Spinal cord (tissue), 10 donors: ENCODE results near the gene RIPOR2. TPM values are rescaled to one million over a fixed set of nuclear protein-coding genes. Genes with fewer than 3 reads are reported as not detected.
"Not testable (repeated sequence)": the region's sequence is repeated elsewhere in the genome, so short reads cannot be mapped to it uniquely, and the experiment has no call there.

Source experiments
- DNase-seq, 6 donors: peaks; one replicate each; pipeline versions ENCODE4 v3.0.0 to v3.0.0-alpha.2; 2013 to 2015; ENCODE audit warnings: low spot score in 6 of 6, low read depth in 4 of 6
- H3K27ac ChIP-seq: one replicate; pipeline ENCODE4 v1.5.1; 2013; ENCODE audit warnings: low read depth, low read length, control low read depth
- H3K27me3 ChIP-seq: one replicate; pipeline ENCODE4 v1.6.1; 2013; ENCODE audit warnings: low read length; ENCODE audit not compliant: control insufficient read depth, insufficient read depth
- H3K36me3 ChIP-seq: one replicate; pipeline ENCODE4 v1.6.1; 2013; ENCODE audit warnings: low read length; ENCODE audit not compliant: control insufficient read depth, insufficient read depth
- H3K4me1 ChIP-seq: one replicate; pipeline ENCODE4 v1.6.1; 2013; ENCODE audit warnings: low read length; ENCODE audit not compliant: control insufficient read depth, insufficient read depth
- H3K4me3 ChIP-seq: one replicate; pipeline ENCODE4 v1.5.1; 2013; ENCODE audit warnings: low read depth, low read length, control low read depth
- H3K9me3 ChIP-seq: one replicate; pipeline ENCODE4 v1.6.1; 2013; ENCODE audit warnings: low read length; ENCODE audit not compliant: control insufficient read depth, insufficient read depth
- WGBS: methylation state at CpG from one replicate; pipeline ENCODE4 v1.1.5; 2013; ENCODE audit warnings: missing lambda C conversion rate; ENCODE audit not compliant: insufficient coverage; 5-methylcytosine and 5-hydroxymethylcytosine counted together
- polyA plus RNA-seq, 2 donors: library from polyadenylated mRNA; unstranded; fragments of 120-200 nt; gene quantifications; one replicate each; pipeline ENCODE4 v1.2.1, GENCODE V29; 2013; ENCODE audit not compliant: insufficient read length in 2 of 2
- total RNA-seq, 2 donors: library from RNA; depleted of rRNA in 1 of 2; stranded (reverse); fragments of 120-200 nt in 1 of 2; fragments of >200 nt in 1 of 2; gene quantifications; one replicate each; pipeline versions ENCODE4 v1.2.3 to v1.2.4, GENCODE V29; 2013 to 2014
- donor health status: healthy.

RIPOR2 gene
- total and polyA plus RNA-seq, 4 donors: 25.0 to 34.2 (median 30.9) TPM

- H3K4me1 ChIP-seq: no peaks in the 10 kb centered on the region
- DNase-seq: no peak
- no peak overlapping the region for H3K27ac ChIP-seq
- no peaks in the 10 kb centered on the region for H3K36me3 ChIP-seq
- H3K9me3 ChIP-seq: no peaks in the 10 kb centered on the region
- H3K4me3 ChIP-seq: no peak overlapping the region
- H3K27me3 ChIP-seq: no peaks in the 10 kb centered on the region
These were observed 180.5 kb downstream of the RIPOR2 start for GRCh38 chr6:24755279-24755678.

GRCh38 chr6:24754378-24754777 is 181.4 kb downstream of the RIPOR2 start:
- H3K4me1 ChIP-seq, H3K4me3 ChIP-seq, H3K27me3 ChIP-seq, H3K27ac ChIP-seq, H3K9me3 ChIP-seq, DNase-seq, H3K36me3 ChIP-seq: not testable (repeated sequence)
- no CpG with 5 or more reads among the region's 4 CpGs for WGBS

Other genes with a start within 250 kb of the RIPOR2 start
- 100 to 1,000 TPM; 109 to 122 TPM for gene C6orf62, start 216.8 kb downstream of the RIPOR2 start, total RNA-seq
- gene C6orf62, start 216.8 kb downstream of the RIPOR2 start, polyA plus RNA-seq: 100 to 1,000 TPM; 147 to 193 TPM
- gene GMNN, start 161.0 kb downstream of the RIPOR2 start, total RNA-seq: 10 to 100 TPM; 27.3 to 30.1 TPM
- gene GMNN, start 161.0 kb downstream of the RIPOR2 start, polyA plus RNA-seq: 10 to 100 TPM; 37.0 to 37.1 TPM
- gene ARMH2, start 137.0 kb downstream of the RIPOR2 start, total RNA-seq: 1 to 10 TPM in 1 of 2 donors, not detected in 1; 1.1 TPM
- gene ARMH2, start 137.0 kb downstream of the RIPOR2 start, polyA plus RNA-seq: under 1 TPM; 0.33 to 0.53 TPM